Neuronal stem cell (in vitro differentiated cells): Measurements from ENCODE around the gene TBC1D26.

Source experiments
- DNase-seq: peaks from one replicate; pipeline ENCODE4 v3.0.0-alpha.2; 2013; ENCODE audit warnings: low spot score
- H2AFZ ChIP-seq: one replicate; pipeline ENCODE4 v1.6.1; 2013; ENCODE audit warnings: mild to moderate bottlenecking, low read length, inconsistent platforms
- H2AK5ac ChIP-seq: 2 replicates; pipeline ENCODE4 v1.6.1; 2013; ENCODE audit warnings: low read depth, mild to moderate bottlenecking, inconsistent platforms, low read length, moderate library complexity, mixed read lengths
- H2BK120ac ChIP-seq: 2 replicates; pipeline ENCODE4 v1.6.1; 2013; ENCODE audit warnings: low read depth, mild to moderate bottlenecking, inconsistent platforms, low read length, moderate library complexity, mixed read lengths
- H2BK12ac ChIP-seq: one replicate; pipeline ENCODE4 v1.6.1; 2013; ENCODE audit warnings: low read length, inconsistent platforms
- H2BK15ac ChIP-seq: 2 replicates; pipeline ENCODE4 v1.6.1; 2013; ENCODE audit warnings: mild to moderate bottlenecking, low read length, inconsistent platforms, mixed read lengths
- H2BK5ac ChIP-seq: one replicate; pipeline ENCODE4 v1.6.1; 2013; ENCODE audit warnings: inconsistent platforms, mild to moderate bottlenecking, low read length, moderate library complexity
- H3K14ac ChIP-seq: one replicate; pipeline ENCODE4 v1.6.1; 2013; ENCODE audit warnings: low read length, inconsistent platforms
- H3K18ac ChIP-seq: 2 replicates; pipeline ENCODE4 v1.6.1; 2013; ENCODE audit warnings: low read length, inconsistent platforms
- H3K23ac ChIP-seq: 2 replicates; pipeline ENCODE4 v1.6.1; 2013; ENCODE audit warnings: low read depth, mild to moderate bottlenecking, mixed read lengths, low read length, inconsistent platforms; ENCODE audit not compliant: poor library complexity
- H3K27ac ChIP-seq: replicated peaks from 3 replicates; pipeline ENCODE4 v1.5.1; 2013; ENCODE audit warnings: low read length, inconsistent platforms
- H3K27me3 ChIP-seq, 3 experiments: 2 replicates each; pipeline ENCODE4 v1.6.1; 2013; ENCODE audit warnings: low read length in 3 of 3, mild to moderate bottlenecking in 2 of 3, inconsistent platforms in 1 of 3, low read depth in 1 of 3, mixed read lengths in 1 of 3, moderate library complexity in 1 of 3; ENCODE audit not compliant: control insufficient read depth in 3 of 3, insufficient read depth in 3 of 3
- H3K36me3 ChIP-seq, 2 donors: replicated peaks in 1 of 2; 2 replicates each; pipeline ENCODE4 v1.6.1; 2013; ENCODE audit warnings: low read length in 2 of 2; ENCODE audit not compliant: control insufficient read depth in 2 of 2, insufficient read depth in 2 of 2
- H3K4ac ChIP-seq: 2 replicates; pipeline ENCODE4 v1.6.1; 2013; ENCODE audit warnings: inconsistent platforms, mild to moderate bottlenecking, low read length, moderate library complexity
- H3K4me1 ChIP-seq, 2 donors: 1 replicate in 1 of 2; 2 replicates in 1 of 2; pipeline ENCODE4 v1.6.1; 2013; ENCODE audit warnings: low read length in 2 of 2, low read depth in 1 of 2; ENCODE audit not compliant: control insufficient read depth in 2 of 2, insufficient read depth in 1 of 2
- H3K4me2 ChIP-seq: one replicate; pipeline ENCODE4 v1.6.1; 2013; ENCODE audit warnings: mild to moderate bottlenecking, low read length, inconsistent platforms; ENCODE audit not compliant: insufficient read depth, poor library complexity, severe bottlenecking
- H3K4me3 ChIP-seq, 2 donors: 2 replicates each; pipeline ENCODE4 v1.5.1; 2013; ENCODE audit warnings: low read length in 2 of 2, mild to moderate bottlenecking in 2 of 2, inconsistent platforms in 1 of 2, moderate library complexity in 1 of 2
- H3K79me1 ChIP-seq: one replicate; pipeline ENCODE4 v1.6.1; 2013; ENCODE audit warnings: low read depth, mild to moderate bottlenecking, inconsistent platforms, low read length, moderate library complexity
- H3K9ac ChIP-seq: one replicate; pipeline ENCODE4 v1.6.1; 2013; ENCODE audit warnings: mild to moderate bottlenecking, low read depth, low read length, inconsistent platforms; ENCODE audit not compliant: poor library complexity
- H3K9me3 ChIP-seq, 2 donors: replicated peaks in 1 of 2; 2 replicates each; pipeline versions ENCODE3 to v1.6.1; 2013; ENCODE audit warnings: low read length in 2 of 2, mild to moderate bottlenecking in 2 of 2, inconsistent platforms in 1 of 2, low read depth in 1 of 2, mixed read lengths in 1 of 2, moderate library complexity in 1 of 2; ENCODE audit not compliant: control insufficient read depth in 2 of 2, insufficient read depth in 1 of 2
- H4K8ac ChIP-seq: one replicate; pipeline ENCODE4 v1.6.1; 2013; ENCODE audit warnings: low read depth, mild to moderate bottlenecking, inconsistent platforms, low read length, moderate library complexity
- H4K91ac ChIP-seq: one replicate; pipeline ENCODE4 v1.6.1; 2013; ENCODE audit warnings: low read length, low read depth, mild to moderate bottlenecking, inconsistent platforms; ENCODE audit not compliant: poor library complexity
- WGBS, 2 donors: extraction: QIAGEN DNeasy Blood & Tissue Kit; methylation state at CpG; one replicate each; pipeline ENCODE4 v1.1.7; 2013; ENCODE audit warnings: missing lambda C conversion rate in 2 of 2, mixed read lengths in 1 of 2; ENCODE audit not compliant: insufficient read length in 2 of 2, insufficient replicate concordance in 1 of 2; ENCODE audit errors: extremely low coverage in 2 of 2; 5-methylcytosine and 5-hydroxymethylcytosine counted together

TBC1D26 gene

GRCh38 chr17:15777717-15778116 is 45.6 kb downstream of the TBC1D26 start:
- Histone ChIP-seq H3K9me3 (peaks cover 0 to 8% of the 10 kb centered on the region in 2 donors), H3K4me1 (no peaks in the 10 kb centered on the region), H3K4me3 (no peak overlapping the region), H2AK5ac (no peak overlapping the region), H3K9ac (no peak overlapping the region), H2BK5ac (no peak overlapping the region), H4K8ac (no peak overlapping the region), H3K79me1 (no peaks in the 10 kb centered on the region), H3K14ac (no peak overlapping the region), H2BK120ac (no peak overlapping the region), H2BK12ac (no peak overlapping the region), H3K23ac (no peak overlapping the region), H3K4me2 (no peak overlapping the region), H3K4ac (no peak overlapping the region), H3K27ac (no peak overlapping the region), H2BK15ac (no peak overlapping the region), H4K91ac (no peak overlapping the region), H2AFZ (no peak overlapping the region), H3K36me3 (no peaks in the 10 kb centered on the region), H3K27me3 (no peaks in the 10 kb centered on the region), H3K18ac (no peak overlapping the region)
- DNase-seq = no peak
- no CpG with 5 or more reads among the region's 4 CpGs for WGBS, 2 donors

GRCh38 chr17:15779119-15779518 is 47.0 kb downstream of the TBC1D26 start:
- H3K4me3 ChIP-seq = no peak overlapping the region
- H2BK12ac ChIP-seq = no peak overlapping the region
- no peak overlapping the region for H3K9ac ChIP-seq
- H3K14ac ChIP-seq = no peak overlapping the region
- DNase-seq = no peak
- H3K4me1 ChIP-seq = no peaks in the 10 kb centered on the region
- H3K36me3 ChIP-seq = no peaks in the 10 kb centered on the region
- H3K27me3 ChIP-seq = peaks cover 0 to 2% (median 0%) of the 10 kb centered on the region in 3 experiments
- no peaks in the 10 kb centered on the region for H3K79me1 ChIP-seq
- no peak overlapping the region for H3K4ac ChIP-seq
- no peak overlapping the region for H4K91ac ChIP-seq
- no peak overlapping the region for H3K18ac ChIP-seq
- H4K8ac ChIP-seq = no peak overlapping the region
- H3K23ac ChIP-seq = no peak overlapping the region
- peaks cover 0 to 8% of the 10 kb centered on the region in 2 donors for H3K9me3 ChIP-seq
- H2AFZ ChIP-seq = no peak overlapping the region
- no peak overlapping the region for H2BK120ac ChIP-seq
- H2BK15ac ChIP-seq = no peak overlapping the region
- WGBS, 2 donors = no CpG with 5 or more reads among the region's 1 CpG
- no peak overlapping the region for H3K4me2 ChIP-seq
- H3K27ac ChIP-seq = no peak overlapping the region
- no peak overlapping the region for H2BK5ac ChIP-seq
- H2AK5ac ChIP-seq = no peak overlapping the region

GRCh38 chr17:15780188-15780587 is 48.1 kb downstream of the TBC1D26 start:
- no peak overlapping the region for H4K8ac ChIP-seq
- H2AK5ac ChIP-seq = no peak overlapping the region
- DNase-seq = no peak
- H3K27ac ChIP-seq = no peak overlapping the region
- H3K27me3 ChIP-seq = peaks cover 0 to 2% (median 0%) of the 10 kb centered on the region in 3 experiments
- no peaks in the 10 kb centered on the region for H3K4me1 ChIP-seq
- no peak overlapping the region for H4K91ac ChIP-seq
- H3K4me2 ChIP-seq = no peak overlapping the region
- H3K23ac ChIP-seq = no peak overlapping the region
- no peaks in the 10 kb centered on the region for H3K36me3 ChIP-seq
- no peak overlapping the region for H3K14ac ChIP-seq
- peaks cover 0 to 8% of the 10 kb centered on the region in 2 donors for H3K9me3 ChIP-seq
- no peak overlapping the region for H3K4me3 ChIP-seq
- H2BK12ac ChIP-seq = no peak overlapping the region
- H2BK5ac ChIP-seq = no peak overlapping the region
- H2AFZ ChIP-seq = no peak overlapping the region
- H3K18ac ChIP-seq = no peak overlapping the region
- H3K79me1 ChIP-seq = no peaks in the 10 kb centered on the region
- no peak overlapping the region for H3K4ac ChIP-seq
- no peak overlapping the region for H2BK15ac ChIP-seq
- no peak overlapping the region for H3K9ac ChIP-seq
- H2BK120ac ChIP-seq = no peak overlapping the region

DNA sequence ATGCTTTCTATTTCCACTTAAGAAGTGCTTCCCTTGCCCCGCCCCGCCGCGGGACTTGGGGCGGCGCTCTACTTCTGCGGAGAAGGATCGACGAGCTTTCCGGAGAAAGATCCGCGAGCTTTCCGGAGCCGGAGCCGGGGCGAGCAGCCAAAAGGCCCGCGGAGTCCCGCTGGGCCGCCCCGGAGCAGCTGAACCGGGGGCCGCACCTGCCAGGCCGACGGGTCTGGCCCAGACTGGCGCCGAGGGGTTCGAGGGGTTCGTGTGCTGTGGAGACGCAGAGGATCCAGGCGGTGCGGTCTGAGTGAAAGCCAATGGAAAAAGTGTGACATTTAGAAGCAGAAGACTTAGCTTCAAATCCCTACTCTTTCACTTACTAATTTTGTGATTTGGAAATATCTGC is 50.8 kb downstream of the TBC1D26 start:
- H3K4me3 ChIP-seq = no peak overlapping the region
- no peak overlapping the region for H3K23ac ChIP-seq
- no peak overlapping the region for H2BK120ac ChIP-seq

More for the DNA sequence above, 50.8 kb downstream of the TBC1D26 start:
- Histone ChIP-seq H4K8ac (no peak overlapping the region), H3K27me3 (peaks cover 0 to 2% (median 0%) of the 10 kb centered on the region in 3 experiments), H3K27ac (no peak overlapping the region), H3K9ac (no peak overlapping the region), H3K14ac (no peak overlapping the region), H3K4ac (no peak overlapping the region), H3K4me1 (no peaks in the 10 kb centered on the region), H3K9me3 (peaks cover 0 to 7% of the 10 kb centered on the region in 2 donors), H3K18ac (no peak overlapping the region), H2AFZ (no peak overlapping the region), H2BK15ac (no peak overlapping the region), H2BK5ac (no peak overlapping the region), H2BK12ac (no peak overlapping the region), H3K4me2 (no peak overlapping the region), H3K36me3 (no peaks in the 10 kb centered on the region), H2AK5ac (no peak overlapping the region), H3K79me1 (no peaks in the 10 kb centered on the region), H4K91ac (no peak overlapping the region)
- WGBS, 2 donors = no CpG with 5 or more reads among the region's 32 CpGs
- DNase-seq = no peak
